Activated T-cell treated with anti-CD3 and anti-CD28 coated beads for 1 hour (primary cell): ENCODE data around the gene ANKRD29.

Source experiments
- DNase-seq: peaks from one replicate; pipeline ENCODE4 v3.0.0-alpha.2; 2020; ENCODE audit warnings: low read depth

ANKRD29 gene

DNA sequence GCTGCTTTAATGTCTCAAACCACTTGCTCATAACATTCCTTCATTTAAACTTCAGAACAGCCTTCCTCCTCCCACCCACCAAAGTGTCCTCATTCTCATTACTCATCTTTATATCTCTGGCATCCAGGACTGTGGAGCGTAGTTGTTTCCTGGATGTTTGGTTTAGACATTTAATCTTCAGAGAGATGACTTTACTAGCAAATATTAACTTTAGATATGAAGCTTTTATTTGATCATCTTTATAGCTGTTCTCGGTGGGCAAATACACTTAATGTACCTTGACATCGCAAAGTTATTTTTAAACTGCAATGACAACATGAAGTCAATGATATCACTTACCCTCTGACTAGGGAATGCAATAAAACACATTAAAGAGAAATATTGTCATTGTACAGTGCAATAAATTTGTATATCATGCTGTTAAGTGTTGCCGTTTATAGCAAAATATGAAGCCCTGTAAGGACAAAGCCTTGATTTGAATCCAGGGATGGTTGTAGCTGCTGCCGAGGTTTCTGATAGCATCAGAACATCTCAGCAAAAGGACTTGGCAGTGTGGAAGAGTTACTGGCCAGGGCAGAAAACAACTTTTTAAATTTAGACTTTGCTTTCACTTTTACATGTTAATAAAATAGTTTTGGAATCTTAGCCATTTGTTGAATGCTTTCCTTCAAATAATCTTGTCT lies 21.9 kb upstream of the ANKRD29 start:
- no peak for DNase-seq

DNA sequence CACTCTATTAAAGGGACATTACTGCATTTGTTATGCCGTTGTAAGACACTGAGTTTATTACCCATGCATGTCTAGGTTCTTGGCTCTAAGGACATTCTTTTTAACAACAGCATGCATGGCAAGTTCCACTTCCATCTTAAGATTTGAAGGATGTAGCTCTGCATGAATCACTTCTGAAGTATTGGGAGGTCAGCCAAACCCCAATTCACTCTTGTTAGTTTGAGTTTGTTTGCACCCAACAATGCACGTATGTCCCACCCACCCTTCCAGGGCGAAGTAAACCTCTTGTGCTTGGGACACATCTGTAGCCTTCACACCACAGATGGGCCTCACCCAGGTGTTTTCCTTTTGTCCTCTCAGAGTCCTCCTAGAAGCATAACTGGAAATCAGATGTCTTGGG lies 21.0 kb upstream of the ANKRD29 start:
- no peak for DNase-seq

DNA sequence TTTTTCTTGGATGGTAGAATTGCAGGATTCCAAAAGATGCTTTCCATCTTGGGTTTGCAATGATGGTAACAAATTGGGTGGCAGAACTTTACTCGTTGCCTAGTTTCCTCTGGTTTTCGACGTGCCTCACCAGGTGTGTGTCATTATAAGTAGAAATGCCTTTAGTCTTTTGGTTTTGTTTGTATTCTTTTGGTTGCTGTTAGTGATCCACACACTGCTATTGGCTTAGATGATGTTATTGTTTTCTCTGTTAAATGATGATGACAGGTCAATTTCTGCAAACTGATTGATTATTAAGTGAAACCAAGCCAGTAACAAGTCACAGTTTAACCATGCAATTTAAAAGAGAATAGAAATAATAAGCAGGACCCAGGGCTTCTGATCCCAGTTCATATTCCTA lies 20.4 kb upstream of the ANKRD29 start:
- DNase-seq, result no peak

DNA sequence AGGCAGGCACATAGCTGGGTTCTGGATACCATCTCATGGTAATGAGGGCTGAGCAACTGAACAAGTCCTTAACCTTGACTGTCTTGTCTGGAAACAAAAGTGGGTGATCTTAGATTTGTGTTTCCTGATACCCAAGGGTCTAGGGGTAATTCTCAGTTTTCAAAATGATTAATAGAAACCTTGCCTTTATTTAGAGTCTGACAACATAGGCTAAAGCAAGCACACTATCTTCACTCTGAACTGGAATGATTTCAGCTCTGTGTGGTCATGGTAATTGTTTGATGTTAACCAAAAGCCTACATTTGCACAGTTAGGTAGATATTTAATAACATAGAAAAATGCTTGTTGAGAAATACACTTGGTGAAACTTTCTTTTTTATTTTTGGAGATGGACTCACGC lies 19.8 kb upstream of the ANKRD29 start:
- no peak for DNase-seq

DNA sequence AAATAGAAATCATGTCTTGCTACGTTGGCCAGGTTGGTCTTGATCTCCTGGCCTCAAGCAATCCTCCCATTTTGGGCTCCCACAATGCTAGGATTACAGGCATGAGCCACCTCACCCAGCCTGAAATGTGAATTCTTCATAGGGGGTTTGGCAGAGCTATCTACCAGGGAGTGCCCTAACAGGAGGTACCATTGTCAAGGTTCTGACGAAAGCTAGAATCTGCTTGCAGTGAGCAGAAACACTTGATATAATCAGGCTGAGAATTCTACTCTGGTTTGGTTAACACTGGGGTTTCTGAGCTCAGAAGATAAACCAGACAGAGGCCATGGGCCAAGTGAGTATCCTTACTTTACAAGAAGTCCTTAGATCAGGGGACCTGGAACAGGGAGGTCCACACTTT lies 19.3 kb upstream of the ANKRD29 start:
- no peak for DNase-seq

DNA sequence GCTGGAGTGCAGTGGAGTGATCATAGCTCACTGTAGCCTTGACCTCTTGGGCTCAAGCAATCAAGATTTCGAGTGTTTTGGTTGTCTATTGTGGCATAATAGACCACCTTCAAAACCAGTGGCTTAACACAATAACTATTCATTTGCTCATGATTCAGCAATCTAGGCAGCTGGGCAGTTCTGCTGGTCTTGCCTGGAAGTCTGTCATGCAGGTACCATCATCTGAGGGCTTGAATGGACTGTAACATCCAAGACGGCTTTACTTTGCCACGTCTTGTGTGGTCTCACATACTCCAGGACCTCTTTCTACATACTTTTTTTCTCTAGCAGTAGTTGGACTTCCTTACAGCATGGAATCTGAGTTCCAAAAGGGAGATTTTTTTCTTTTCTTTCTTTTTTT lies 13.2 kb upstream of the ANKRD29 start:
- no peak for DNase-seq

DNA sequence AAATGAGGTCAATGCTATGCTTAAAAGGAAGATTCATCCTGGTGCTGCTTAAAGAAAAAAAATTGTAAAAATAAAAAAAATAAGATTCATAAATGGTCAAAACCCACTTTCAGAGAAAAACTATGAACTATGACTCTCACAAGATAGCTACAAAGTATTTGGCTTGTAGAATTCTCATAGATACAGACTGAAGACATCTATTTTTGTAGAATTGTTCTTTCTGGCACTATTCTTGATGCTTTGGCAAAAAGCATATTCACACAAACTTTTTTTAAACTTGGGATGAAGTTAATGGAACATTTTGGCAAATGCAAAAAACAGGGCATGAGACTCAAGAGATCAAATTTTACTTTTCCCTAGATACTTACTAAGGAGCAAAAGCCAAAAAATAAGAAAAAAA lies 12.5 kb upstream of the ANKRD29 start:
- no peak for DNase-seq

DNA sequence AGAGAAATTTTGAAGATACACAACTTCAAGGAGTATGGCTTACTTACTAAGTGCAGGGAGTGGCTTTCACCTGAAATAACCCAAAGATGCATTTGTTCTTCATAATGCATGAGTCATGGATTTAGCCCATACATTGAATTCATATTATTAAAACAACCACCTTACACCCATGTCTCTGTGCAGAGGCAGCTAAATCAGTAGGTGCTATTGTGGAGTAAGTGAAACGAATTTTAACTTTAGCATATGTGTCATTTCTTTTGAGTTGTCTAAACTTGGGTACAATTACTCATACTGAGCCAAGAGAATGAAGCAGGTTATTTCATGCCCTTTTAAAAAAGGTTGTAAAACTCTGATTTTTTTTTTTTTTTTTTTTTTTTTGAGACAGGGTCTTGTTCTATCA lies 11.0 kb upstream of the ANKRD29 start:
- no peak for DNase-seq

DNA sequence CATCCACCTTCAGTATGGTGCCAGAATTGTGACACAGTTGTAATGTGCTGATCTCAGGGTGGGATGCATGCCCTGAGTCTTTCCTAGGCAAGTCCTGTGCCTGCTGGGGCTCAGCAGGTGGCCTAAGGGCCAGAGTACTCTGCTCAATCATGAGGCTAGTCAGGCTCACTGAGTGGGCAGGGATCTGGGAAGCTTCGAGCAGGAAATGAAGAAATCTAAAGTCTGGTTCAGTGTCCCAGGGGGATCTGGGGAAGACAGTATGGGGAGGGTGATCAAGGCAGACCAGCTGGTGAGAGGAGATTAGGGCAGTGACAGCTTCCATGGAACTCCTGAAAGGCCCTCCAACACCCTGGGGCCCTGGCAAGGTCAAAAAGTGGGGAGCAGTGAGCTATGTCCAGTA lies 8.9 kb upstream of the ANKRD29 start:
- DNase-seq, result no peak

DNA sequence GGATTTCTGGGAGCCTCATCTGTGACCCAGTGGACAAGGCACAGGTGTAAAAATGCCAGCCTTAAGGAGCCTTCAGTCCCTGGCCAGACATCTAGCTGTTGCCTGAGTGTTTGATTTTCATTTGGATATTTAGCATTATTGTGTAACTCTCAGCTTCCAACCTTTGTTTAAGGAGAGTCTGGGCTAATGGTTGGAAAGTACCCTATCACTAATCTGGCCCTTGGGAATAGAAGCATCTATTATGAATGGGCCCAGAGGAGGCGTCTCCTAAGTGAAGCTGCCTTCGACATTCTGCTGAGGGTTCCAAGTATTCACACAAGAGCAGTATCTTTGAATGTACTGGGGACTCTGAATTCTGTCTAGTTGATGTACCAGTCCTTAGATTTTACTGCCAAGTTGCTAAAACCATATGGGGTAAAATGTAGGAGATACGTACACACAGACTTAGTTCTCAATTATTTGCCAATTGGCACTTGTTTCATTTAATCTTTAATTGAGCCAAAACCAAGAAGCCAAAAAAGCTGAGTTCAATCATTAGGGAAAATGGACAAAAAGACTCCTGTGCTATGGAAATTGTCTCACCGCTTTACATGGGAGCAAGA lies 7.2 kb upstream of the ANKRD29 start:
- DNase-seq, result no peak

DNA sequence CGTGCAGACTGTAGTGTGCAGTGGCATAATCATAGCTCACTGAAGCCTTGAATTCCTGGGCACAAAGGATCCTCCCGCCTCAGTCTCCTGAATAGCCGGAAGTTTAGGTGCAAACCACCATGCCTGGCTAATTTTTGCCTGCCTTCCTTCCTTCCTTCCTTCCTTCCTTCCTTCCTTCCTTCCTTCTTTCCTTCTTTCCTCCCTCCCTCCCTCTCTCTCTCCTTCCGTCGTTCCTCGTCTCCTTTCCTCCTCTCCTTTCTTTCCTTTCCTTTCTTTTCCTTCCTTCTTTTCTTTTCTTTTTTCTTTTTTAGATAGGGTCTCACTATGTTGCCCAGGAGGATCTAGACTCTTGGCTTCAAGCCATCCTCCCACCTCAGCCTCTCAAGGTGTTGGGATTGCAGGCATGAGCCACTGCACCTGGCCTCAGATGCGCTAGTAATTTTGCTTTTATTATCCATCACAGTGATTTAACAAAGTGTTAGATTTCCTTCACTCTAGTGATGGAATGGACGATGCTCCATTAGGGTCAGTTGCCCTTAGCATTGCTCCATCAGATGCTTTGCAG lies 6.6 kb upstream of the ANKRD29 start:
- no peak for DNase-seq

DNA sequence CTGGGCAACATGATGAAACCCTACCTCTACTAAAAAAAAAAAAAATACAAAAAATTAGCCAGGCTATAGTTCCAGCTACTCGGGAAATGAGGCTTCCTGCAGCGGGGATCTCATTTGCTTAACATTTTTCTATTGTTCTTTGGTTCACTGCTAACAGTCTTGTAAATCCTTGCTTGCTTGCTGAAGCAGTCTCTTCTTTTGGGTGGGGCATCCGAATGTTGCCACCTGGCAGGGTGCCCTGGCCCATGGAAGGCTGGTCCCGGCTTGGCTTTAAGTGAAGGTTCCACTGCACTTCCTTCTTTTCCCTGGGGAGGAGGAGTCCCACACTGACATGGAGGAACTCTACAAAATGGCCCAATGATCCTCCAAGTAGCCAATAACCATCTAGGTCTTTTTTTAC lies 6.0 kb upstream of the ANKRD29 start:
- DNase-seq, result no peak

DNA sequence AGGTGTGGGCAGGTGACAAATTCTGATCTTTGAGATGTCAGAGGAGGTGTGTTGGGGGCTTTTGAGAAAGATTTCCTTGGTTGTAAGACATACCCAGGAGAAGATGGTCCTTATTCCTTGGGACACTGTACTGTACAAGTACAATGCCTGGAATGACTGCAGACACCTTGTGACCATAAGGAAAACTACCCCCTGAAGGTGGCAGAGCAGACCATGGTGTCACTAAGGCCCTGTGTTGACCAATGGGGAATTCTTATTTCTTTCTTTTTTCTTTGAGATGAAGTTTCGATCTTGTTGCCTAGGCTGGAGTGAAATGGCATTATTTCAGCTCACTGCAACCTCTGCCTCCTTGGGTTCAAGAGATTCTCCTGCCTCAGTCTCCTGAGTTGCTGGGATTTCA lies 4.4 kb upstream of the ANKRD29 start:
- DNase-seq, result no peak

DNA sequence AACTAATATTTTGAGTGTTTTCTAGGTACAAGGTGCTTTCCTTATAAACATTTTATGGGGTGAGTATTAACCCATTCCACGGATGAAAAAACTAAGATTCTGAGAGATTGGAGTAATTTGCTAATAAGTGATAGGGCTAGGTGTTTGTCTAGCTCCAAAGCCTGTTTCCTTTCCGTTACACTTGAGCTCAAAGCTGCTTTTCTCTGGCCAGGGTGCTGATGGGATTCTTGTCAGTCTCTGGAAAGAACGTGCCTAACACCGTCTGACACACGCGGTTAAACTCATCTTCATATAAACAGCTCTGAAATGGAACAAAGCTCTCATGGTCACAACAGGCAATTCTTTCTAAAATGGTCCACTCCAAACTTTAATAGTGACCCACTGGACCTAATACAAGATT lies 2.0 kb upstream of the ANKRD29 start:
- DNase-seq, result no peak

DNA sequence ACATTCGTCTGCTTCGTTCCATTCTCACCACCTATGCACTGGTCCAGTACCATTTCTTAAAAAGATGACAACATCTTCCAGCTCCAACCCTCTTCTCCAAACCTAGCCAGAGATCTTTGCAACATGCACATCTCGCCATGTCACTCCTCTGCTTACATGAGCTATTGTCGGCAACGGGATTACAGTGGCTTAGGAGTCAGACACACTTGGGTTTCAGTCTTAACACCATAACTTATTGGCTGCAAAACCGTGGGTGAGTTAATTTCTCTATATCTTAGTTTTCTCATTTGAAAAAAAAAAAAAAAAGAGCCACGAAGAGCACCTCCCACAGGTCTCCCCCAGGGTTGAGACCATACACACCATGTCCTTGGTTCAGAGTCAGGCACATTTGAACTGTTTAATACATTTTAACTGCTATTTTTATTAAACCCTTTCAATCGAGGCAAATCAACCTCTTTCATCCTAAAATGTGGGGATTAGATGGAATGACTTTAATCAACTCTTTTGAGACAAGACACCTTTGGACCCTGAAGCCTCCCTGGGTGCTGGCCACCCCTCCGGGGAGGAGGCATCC lies 889 bp downstream of the ANKRD29 start:
- no peak for DNase-seq

DNA sequence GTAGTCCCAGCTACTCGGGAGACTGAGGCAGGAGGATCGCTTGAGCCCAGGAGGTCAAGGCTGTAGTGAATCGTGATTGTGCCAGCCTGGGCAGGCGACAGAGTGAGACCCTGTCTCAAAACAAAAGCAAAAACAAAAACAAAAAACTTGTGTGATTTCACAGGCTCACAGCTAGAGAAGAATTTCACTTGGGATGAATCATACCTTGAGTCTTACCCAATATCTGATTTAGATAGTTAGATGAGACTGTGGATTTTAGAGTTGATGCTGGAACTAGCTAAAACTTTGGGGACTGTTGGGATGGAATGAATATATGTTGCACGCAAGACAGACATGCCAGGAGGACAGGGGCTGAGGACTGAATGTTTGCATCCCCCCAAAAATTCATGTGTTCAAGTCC lies 4.4 kb downstream of the ANKRD29 start:
- DNase-seq, result no peak

DNA sequence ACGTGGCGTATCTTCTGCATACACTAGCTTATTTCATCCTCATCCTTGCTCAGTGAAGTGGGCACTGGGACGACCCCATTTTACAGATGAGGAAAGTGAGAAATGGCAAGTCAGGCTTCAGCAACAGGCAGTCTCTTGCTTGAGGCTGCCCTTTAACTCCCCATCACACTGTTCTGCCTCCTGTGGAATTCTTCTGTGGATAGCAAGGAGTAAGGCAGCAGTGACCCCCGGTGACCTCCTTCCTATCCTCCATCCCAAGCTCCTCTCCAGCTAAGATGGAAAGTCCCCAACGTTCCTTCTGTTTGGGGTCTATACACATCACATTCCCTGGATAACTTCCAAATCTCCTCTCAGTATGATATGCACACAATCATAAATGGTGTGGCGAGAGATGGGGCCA lies 10.5 kb downstream of the ANKRD29 start:
- no peak for DNase-seq

DNA sequence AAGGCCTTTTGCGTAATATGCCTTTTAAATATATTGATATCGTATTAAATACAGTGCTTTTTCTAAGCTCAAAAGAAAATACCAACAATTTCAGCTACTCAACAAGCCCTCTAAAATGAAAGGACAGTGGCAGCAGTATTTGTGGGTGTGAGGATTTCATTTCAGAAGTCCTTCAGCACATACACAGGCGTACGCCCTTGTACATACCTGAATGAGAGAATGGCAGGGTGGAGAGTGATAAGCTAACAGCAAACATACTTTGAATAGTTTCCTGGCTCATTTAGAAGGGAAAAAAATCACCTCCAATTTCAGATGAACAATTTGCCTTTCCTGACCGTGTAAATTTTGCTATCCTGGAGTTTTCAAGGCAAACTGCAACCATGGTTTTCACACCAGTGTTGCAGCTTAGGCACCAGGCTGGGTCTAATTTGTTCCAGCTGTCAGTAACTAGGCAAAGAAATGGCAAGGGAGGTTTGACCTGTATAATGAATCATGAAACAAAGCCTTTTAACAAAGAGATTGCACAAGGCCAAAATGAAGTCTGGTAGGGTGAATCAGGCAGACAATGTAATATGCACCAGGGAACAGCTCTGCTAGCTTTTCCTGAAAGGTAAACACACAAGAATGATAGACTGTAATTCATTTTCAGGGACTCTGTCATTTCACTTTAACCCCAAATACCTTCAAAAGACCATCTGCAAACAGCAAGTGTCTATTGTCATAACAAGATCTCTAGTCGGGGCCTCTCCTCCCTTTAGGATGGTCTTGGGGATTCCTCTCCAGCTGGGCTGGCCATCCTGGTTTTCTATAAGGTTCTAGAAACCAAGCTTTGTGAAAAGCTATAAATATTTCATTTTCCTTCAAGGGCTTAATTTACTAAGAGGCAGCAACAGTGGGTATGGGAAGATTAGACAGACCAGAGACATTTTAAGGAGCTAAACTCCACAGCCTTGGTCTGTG lies 11.5 kb downstream of the ANKRD29 start:
- DNase-seq, result no peak

DNA sequence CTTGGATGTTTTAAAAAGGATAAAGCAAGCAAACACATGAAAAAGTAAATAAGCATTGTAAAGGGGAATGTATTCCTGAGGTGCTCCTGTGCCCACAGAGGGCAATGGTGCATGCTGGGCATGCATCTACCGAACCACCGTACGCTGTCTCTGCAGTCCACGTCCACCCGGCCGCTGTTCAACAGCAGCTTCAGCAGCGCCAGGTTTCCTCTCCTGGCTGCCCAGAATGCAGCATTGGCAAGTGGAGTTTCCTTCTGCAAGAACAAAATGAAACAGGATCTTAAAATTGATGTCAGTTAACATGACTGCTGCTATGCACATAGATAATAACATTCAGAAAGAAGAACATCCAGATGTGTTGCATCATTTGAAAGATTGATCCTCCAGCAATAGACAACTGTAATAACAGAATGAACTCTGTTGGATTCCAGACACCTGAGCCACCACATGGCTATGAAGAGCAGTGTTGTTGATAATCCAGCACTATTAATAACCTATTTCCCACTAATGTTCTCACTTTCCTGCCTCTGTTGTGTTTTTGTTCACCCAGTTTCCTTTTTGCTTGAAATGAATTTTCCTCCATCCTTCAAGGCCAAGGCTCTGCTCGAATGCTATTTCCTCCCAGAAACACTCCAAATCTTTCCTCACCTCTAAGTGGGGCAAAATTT lies 13.6 kb downstream of the ANKRD29 start:
- no peak for DNase-seq

DNA sequence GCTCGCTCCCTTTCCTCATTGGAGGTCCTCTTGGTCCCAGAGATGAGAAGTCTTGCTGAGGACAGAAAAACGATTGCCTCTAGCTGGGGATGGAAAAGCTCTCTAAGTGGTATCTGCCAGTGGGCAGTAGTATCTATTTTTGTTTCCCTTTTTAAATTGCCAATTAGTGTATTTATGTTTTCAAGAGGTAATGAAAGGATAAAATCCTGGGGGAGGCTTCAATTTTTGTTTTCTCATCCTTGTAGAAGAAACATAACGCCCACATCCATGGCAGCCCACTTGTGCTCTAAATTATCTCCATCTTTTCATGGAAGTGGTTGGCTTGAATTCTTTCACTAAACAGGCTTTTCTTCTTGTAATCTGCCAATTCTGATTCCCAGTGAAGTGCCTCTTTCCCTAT lies 14.3 kb downstream of the ANKRD29 start:
- no peak for DNase-seq

DNA sequence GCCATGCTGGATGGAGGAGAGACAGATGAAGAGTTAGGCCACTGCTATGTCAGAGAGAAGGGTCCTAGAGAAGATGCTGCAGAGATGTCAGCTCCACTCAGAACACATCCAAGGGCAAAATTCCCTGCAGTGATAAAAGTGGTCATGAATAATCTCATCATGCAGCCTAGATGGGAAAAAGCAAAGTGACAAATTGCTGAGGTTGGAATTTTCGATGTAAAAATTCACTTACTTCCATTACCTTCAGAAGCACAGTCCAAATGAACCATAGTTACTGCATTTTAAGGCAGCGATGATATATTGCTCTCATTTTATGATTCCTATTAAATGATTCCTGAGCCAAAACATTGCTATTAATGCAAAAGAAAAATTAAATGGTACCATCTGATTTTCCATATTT lies 16.4 kb downstream of the ANKRD29 start:
- no peak for DNase-seq
